Neuronal stem cell (in vitro differentiated cells): ENCODE measurements around the gene SPATS2.

Source experiments
- DNase-seq: peaks from one replicate; pipeline ENCODE4 v3.0.0-alpha.2; 2013; ENCODE audit warnings: low spot score
- H2AFZ ChIP-seq: one replicate; pipeline ENCODE4 v1.6.1; 2013; ENCODE audit warnings: mild to moderate bottlenecking, low read length, inconsistent platforms
- H2AK5ac ChIP-seq: 2 replicates; pipeline ENCODE4 v1.6.1; 2013; ENCODE audit warnings: low read depth, mild to moderate bottlenecking, inconsistent platforms, low read length, moderate library complexity, mixed read lengths
- H2BK120ac ChIP-seq: 2 replicates; pipeline ENCODE4 v1.6.1; 2013; ENCODE audit warnings: low read depth, mild to moderate bottlenecking, inconsistent platforms, low read length, moderate library complexity, mixed read lengths
- H2BK12ac ChIP-seq: one replicate; pipeline ENCODE4 v1.6.1; 2013; ENCODE audit warnings: low read length, inconsistent platforms
- H2BK15ac ChIP-seq: 2 replicates; pipeline ENCODE4 v1.6.1; 2013; ENCODE audit warnings: mild to moderate bottlenecking, low read length, inconsistent platforms, mixed read lengths
- H2BK5ac ChIP-seq: one replicate; pipeline ENCODE4 v1.6.1; 2013; ENCODE audit warnings: inconsistent platforms, mild to moderate bottlenecking, low read length, moderate library complexity
- H3K14ac ChIP-seq: one replicate; pipeline ENCODE4 v1.6.1; 2013; ENCODE audit warnings: low read length, inconsistent platforms
- H3K18ac ChIP-seq: 2 replicates; pipeline ENCODE4 v1.6.1; 2013; ENCODE audit warnings: low read length, inconsistent platforms
- H3K23ac ChIP-seq: 2 replicates; pipeline ENCODE4 v1.6.1; 2013; ENCODE audit warnings: low read depth, mild to moderate bottlenecking, mixed read lengths, low read length, inconsistent platforms; ENCODE audit not compliant: poor library complexity
- H3K27ac ChIP-seq: replicated peaks from 3 replicates; pipeline ENCODE4 v1.5.1; 2013; ENCODE audit warnings: low read length, inconsistent platforms
- H3K27me3 ChIP-seq, 3 experiments: 2 replicates each; pipeline ENCODE4 v1.6.1; 2013; ENCODE audit warnings: low read length in 3 of 3, mild to moderate bottlenecking in 2 of 3, inconsistent platforms in 1 of 3, low read depth in 1 of 3, mixed read lengths in 1 of 3, moderate library complexity in 1 of 3; ENCODE audit not compliant: control insufficient read depth in 3 of 3, insufficient read depth in 3 of 3
- H3K36me3 ChIP-seq, 2 donors: replicated peaks in 1 of 2; 2 replicates each; pipeline ENCODE4 v1.6.1; 2013; ENCODE audit warnings: low read length in 2 of 2; ENCODE audit not compliant: control insufficient read depth in 2 of 2, insufficient read depth in 2 of 2
- H3K4ac ChIP-seq: 2 replicates; pipeline ENCODE4 v1.6.1; 2013; ENCODE audit warnings: inconsistent platforms, mild to moderate bottlenecking, low read length, moderate library complexity
- H3K4me1 ChIP-seq, 2 donors: 1 replicate in 1 of 2; 2 replicates in 1 of 2; pipeline ENCODE4 v1.6.1; 2013; ENCODE audit warnings: low read length in 2 of 2, low read depth in 1 of 2; ENCODE audit not compliant: control insufficient read depth in 2 of 2, insufficient read depth in 1 of 2
- H3K4me2 ChIP-seq: one replicate; pipeline ENCODE4 v1.6.1; 2013; ENCODE audit warnings: mild to moderate bottlenecking, low read length, inconsistent platforms; ENCODE audit not compliant: insufficient read depth, poor library complexity, severe bottlenecking
- H3K4me3 ChIP-seq, 2 donors: 2 replicates each; pipeline ENCODE4 v1.5.1; 2013; ENCODE audit warnings: low read length in 2 of 2, mild to moderate bottlenecking in 2 of 2, inconsistent platforms in 1 of 2, moderate library complexity in 1 of 2
- H3K79me1 ChIP-seq: one replicate; pipeline ENCODE4 v1.6.1; 2013; ENCODE audit warnings: low read depth, mild to moderate bottlenecking, inconsistent platforms, low read length, moderate library complexity
- H3K9ac ChIP-seq: one replicate; pipeline ENCODE4 v1.6.1; 2013; ENCODE audit warnings: mild to moderate bottlenecking, low read depth, low read length, inconsistent platforms; ENCODE audit not compliant: poor library complexity
- H3K9me3 ChIP-seq, 2 donors: replicated peaks in 1 of 2; 2 replicates each; pipeline versions ENCODE3 to v1.6.1; 2013; ENCODE audit warnings: low read length in 2 of 2, mild to moderate bottlenecking in 2 of 2, inconsistent platforms in 1 of 2, low read depth in 1 of 2, mixed read lengths in 1 of 2, moderate library complexity in 1 of 2; ENCODE audit not compliant: control insufficient read depth in 2 of 2, insufficient read depth in 1 of 2
- H4K8ac ChIP-seq: one replicate; pipeline ENCODE4 v1.6.1; 2013; ENCODE audit warnings: low read depth, mild to moderate bottlenecking, inconsistent platforms, low read length, moderate library complexity
- H4K91ac ChIP-seq: one replicate; pipeline ENCODE4 v1.6.1; 2013; ENCODE audit warnings: low read length, low read depth, mild to moderate bottlenecking, inconsistent platforms; ENCODE audit not compliant: poor library complexity
- WGBS, 2 donors: extraction: QIAGEN DNeasy Blood & Tissue Kit; methylation state at CpG; one replicate each; pipeline ENCODE4 v1.1.7; 2013; ENCODE audit warnings: missing lambda C conversion rate in 2 of 2, mixed read lengths in 1 of 2; ENCODE audit not compliant: insufficient read length in 2 of 2, insufficient replicate concordance in 1 of 2; ENCODE audit errors: extremely low coverage in 2 of 2; 5-methylcytosine and 5-hydroxymethylcytosine counted together

Gene SPATS2

GRCh38 chr12:49554266-49554665 lies 187.0 kb downstream of the SPATS2 start:
- no peak for DNase-seq
- H3K79me1 ChIP-seq, result peaks cover 2% of the 10 kb centered on the region
- H3K9ac ChIP-seq, result no peak overlapping the region
- peak overlapping the region; percentile 49 for H2BK15ac ChIP-seq
- no peak overlapping the region for H3K4me3 ChIP-seq
- H4K91ac ChIP-seq, result no peak overlapping the region
- H2BK120ac ChIP-seq, result peak overlapping the region; percentile 54
- H3K18ac ChIP-seq, result no peak overlapping the region
- no peaks in the 10 kb centered on the region for H3K9me3 ChIP-seq
- peak overlapping the region; percentile 5 for H3K14ac ChIP-seq
- H3K27ac ChIP-seq, result no peak overlapping the region
- H2BK5ac ChIP-seq, result peak overlapping the region; percentile 35
- H4K8ac ChIP-seq, result no peak overlapping the region
- peak overlapping the region; percentile 77 for H2AK5ac ChIP-seq
- H3K23ac ChIP-seq, result peak overlapping the region; percentile 92
- peak overlapping the region; percentile 85 for H3K4ac ChIP-seq
- peaks cover 0 to 34% (median 5%) of the 10 kb centered on the region in 3 experiments for H3K27me3 ChIP-seq
- H3K4me1 ChIP-seq, result peaks cover 4 to 10% of the 10 kb centered on the region in 2 donors
- H2AFZ ChIP-seq, result peak overlapping the region; percentile 72
- no CpG with 5 or more reads among the region's 15 CpGs for WGBS, 2 donors
- no peak overlapping the region for H3K4me2 ChIP-seq
- H2BK12ac ChIP-seq, result peak overlapping the region; percentile 86
- peaks cover 32% of the 10 kb centered on the region in 2 donors for H3K36me3 ChIP-seq

- no peak overlapping the region for H2BK120ac ChIP-seq
- WGBS, 2 donors, result no CpG with 5 or more reads among the region's 18 CpGs
These were observed 188.5 kb downstream of the SPATS2 start for GRCh38 chr12:49555631-49556390.

GRCh38 chr12:49556391-49557186 lies 189.3 kb downstream of the SPATS2 start:
- H3K4me3 ChIP-seq, result no peak overlapping the region

More at GRCh38 chr12:49555631-49556390, 188.5 kb downstream of the SPATS2 start:
- Histone ChIP-seq H4K8ac (no peak overlapping the region), H2BK15ac (no peak overlapping the region), H2BK12ac (no peak overlapping the region), H3K27ac (no peak overlapping the region), H3K4me1 (peaks cover 0 to 4% of the 10 kb centered on the region in 2 donors), H3K79me1 (peaks cover 6% of the 10 kb centered on the region), H3K9ac (no peak overlapping the region), H3K27me3 (peaks cover 0 to 19% (median 0%) of the 10 kb centered on the region in 3 experiments), H3K23ac (peak overlapping the region; percentile 48), H3K14ac (peak overlapping the region; percentile 57), H2AFZ (no peak overlapping the region), H3K4me2 (no peak overlapping the region), H3K9me3 (no peaks in the 10 kb centered on the region), H2BK5ac (peak overlapping the region; percentile 18), H3K36me3 (peaks cover 46 to 47% of the 10 kb centered on the region in 2 donors), H3K4me3 (no peak overlapping the region), H2AK5ac (no peak overlapping the region), H4K91ac (no peak overlapping the region), H3K18ac (peak overlapping the region; percentile 60), H3K4ac (no peak overlapping the region)
- DNase-seq, result no peak

More at GRCh38 chr12:49556391-49557186, 189.3 kb downstream of the SPATS2 start:
- H2BK12ac ChIP-seq, result no peak overlapping the region
- no CpG with 5 or more reads among the region's 12 CpGs for WGBS, 2 donors
- H3K14ac ChIP-seq, result peak overlapping the region; percentile 57
- H3K18ac ChIP-seq, result no peak overlapping the region
- DNase-seq, result no peak
- peaks cover 50 to 55% of the 10 kb centered on the region in 2 donors for H3K36me3 ChIP-seq
- no peak overlapping the region for H3K23ac ChIP-seq
- no peak overlapping the region for H2BK120ac ChIP-seq
- no peak overlapping the region for H3K9ac ChIP-seq
- no peak overlapping the region for H4K91ac ChIP-seq
- no peak overlapping the region for H3K27ac ChIP-seq
- H3K4me2 ChIP-seq, result no peak overlapping the region
- no peak overlapping the region for H4K8ac ChIP-seq
- H3K27me3 ChIP-seq, result peaks cover 0 to 15% (median 0%) of the 10 kb centered on the region in 3 experiments
- peak overlapping the region; percentile 18 for H2BK5ac ChIP-seq
- peaks cover 0 to 4% of the 10 kb centered on the region in 2 donors for H3K4me1 ChIP-seq
- no peak overlapping the region for H2AFZ ChIP-seq
- H3K9me3 ChIP-seq, result no peaks in the 10 kb centered on the region
- H3K4ac ChIP-seq, result no peak overlapping the region
- H2BK15ac ChIP-seq, result no peak overlapping the region
- peaks cover 6% of the 10 kb centered on the region for H3K79me1 ChIP-seq
- H2AK5ac ChIP-seq, result no peak overlapping the region
